Measurements from ENCODE around the gene AIFM1. TPM values are rescaled to one million over a fixed set of nuclear protein-coding genes. Genes with fewer than 3 reads are reported as not detected.

AIFM1 gene
- total RNA-seq, 2 donors from 2014 or later, result 53.7 to 58.7 TPM

GRCh38 chrX:130136961-130137360 lies 28.7 kb downstream of the AIFM1 start:
- H3K27me3 Mint-ChIP-seq (ENCODE audit: insufficient read depth), result no peaks in the 10 kb centered on the region
- Histone ChIP-seq H3K9ac (ENCODE audit: extremely low read depth, low read length, poor library complexity, severe bottlenecking) (no peak overlapping the region), H3K27me3 (ENCODE audit: control insufficient read depth, insufficient read depth, low read length, poor library complexity, severe bottlenecking) (no peaks in the 10 kb centered on the region), H3K4me3 (ENCODE audit: low read length) (no peak overlapping the region), H3K36me3 (ENCODE audit: control insufficient read depth, insufficient read depth, low read length) (peaks cover 33% of the 10 kb centered on the region), H3K4me1 (ENCODE audit: control insufficient read depth, insufficient read depth, low read length) (no peaks in the 10 kb centered on the region), H3K9me3 (ENCODE audit: control insufficient read depth, low read length) (no peaks in the 10 kb centered on the region), H3K27ac (ENCODE audit: low read depth, low read length) (no peak overlapping the region)
- no peak for TF ChIP-seq CTCF (conservative IDR thresholded peaks at IDR 0.05)
- peaks cover 9% of the 10 kb centered on the region for H3K4me1 Mint-ChIP-seq
- peaks cover 59% of the 10 kb centered on the region for H3K36me3 Mint-ChIP-seq (ENCODE audit: low read depth)
- H3K27ac Mint-ChIP-seq, result no peak overlapping the region
- WGBS, 2 experiments (ENCODE audit: insufficient coverage in 1 of 2, insufficient read length in 1 of 2), result 94 to 100% methylated on average over 5 to 8 of the region's 8 CpGs
- H3K4me3 Mint-ChIP-seq, result no peak overlapping the region
- H3K9me3 Mint-ChIP-seq, result peaks cover 21% of the 10 kb centered on the region
- DNase-seq, result no peak

- Mint-ChIP-seq H3K4me1 (peaks cover 9% of the 10 kb centered on the region), H3K27me3 (ENCODE audit: insufficient read depth) (no peaks in the 10 kb centered on the region), H3K4me3 (no peak overlapping the region), H3K9me3 (peaks cover 22% of the 10 kb centered on the region), H3K27ac (no peak overlapping the region), H3K36me3 (ENCODE audit: low read depth) (peaks cover 55% of the 10 kb centered on the region)
- H3K4me1 ChIP-seq (ENCODE audit: control insufficient read depth, insufficient read depth, low read length), result no peaks in the 10 kb centered on the region
- H3K27me3 ChIP-seq (ENCODE audit: control insufficient read depth, insufficient read depth, low read length, poor library complexity, severe bottlenecking), result no peaks in the 10 kb centered on the region
- H3K9ac ChIP-seq (ENCODE audit: extremely low read depth, low read length, poor library complexity, severe bottlenecking), result no peak overlapping the region
- H3K4me3 ChIP-seq (ENCODE audit: low read length), result no peak overlapping the region
- no peaks in the 10 kb centered on the region for H3K9me3 ChIP-seq (ENCODE audit: control insufficient read depth, low read length)
- DNase-seq, result no peak
- TF ChIP-seq CTCF (conservative IDR thresholded peaks at IDR 0.05), result no peak
- H3K27ac ChIP-seq (ENCODE audit: low read depth, low read length), result no peak overlapping the region
- peaks cover 34% of the 10 kb centered on the region for H3K36me3 ChIP-seq (ENCODE audit: control insufficient read depth, insufficient read depth, low read length)
- 91% methylated on average over 5 of the region's 5 CpGs; no CpG with 5 or more reads in 1 of the 2 experiments for WGBS, 2 experiments (ENCODE audit: insufficient coverage in 1 of 2, insufficient read length in 1 of 2)
Measured at GRCh38 chrX:130136496-130136895, 29.1 kb downstream of the AIFM1 start.

- Mint-ChIP-seq H3K27me3 (ENCODE audit: insufficient read depth) (no peaks in the 10 kb centered on the region), H3K9me3 (peaks cover 34% of the 10 kb centered on the region), H3K4me3 (no peak overlapping the region), H3K27ac (no peak overlapping the region), H3K4me1 (no peaks in the 10 kb centered on the region), H3K36me3 (ENCODE audit: low read depth) (peaks cover 54% of the 10 kb centered on the region)
- Histone ChIP-seq H3K4me3 (ENCODE audit: low read length) (no peak overlapping the region), H3K27me3 (ENCODE audit: control insufficient read depth, insufficient read depth, low read length, poor library complexity, severe bottlenecking) (no peaks in the 10 kb centered on the region), H3K36me3 (ENCODE audit: control insufficient read depth, insufficient read depth, low read length) (peaks cover 20% of the 10 kb centered on the region), H3K9me3 (ENCODE audit: control insufficient read depth, low read length) (no peaks in the 10 kb centered on the region), H3K4me1 (ENCODE audit: control insufficient read depth, insufficient read depth, low read length) (no peaks in the 10 kb centered on the region), H3K27ac (ENCODE audit: low read depth, low read length) (no peak overlapping the region), H3K9ac (ENCODE audit: extremely low read depth, low read length, poor library complexity, severe bottlenecking) (no peak overlapping the region)
- no peak for DNase-seq
- TF ChIP-seq CTCF (conservative IDR thresholded peaks at IDR 0.05), result no peak
- 95 to 100% methylated on average over 2 to 5 of the region's 5 CpGs for WGBS, 2 experiments (ENCODE audit: insufficient coverage in 1 of 2, insufficient read length in 1 of 2)
Measured at GRCh38 chrX:130130990-130131389, 34.7 kb downstream of the AIFM1 start.
